Measurements from ENCODE around the gene DLG2. TPM values are rescaled to one million over a fixed set of nuclear protein-coding genes. Genes with fewer than 3 reads are reported as not detected.

Gene DLG2
- total RNA-seq, 1 donor from 2014 or later, result 0.17 TPM

DNA sequence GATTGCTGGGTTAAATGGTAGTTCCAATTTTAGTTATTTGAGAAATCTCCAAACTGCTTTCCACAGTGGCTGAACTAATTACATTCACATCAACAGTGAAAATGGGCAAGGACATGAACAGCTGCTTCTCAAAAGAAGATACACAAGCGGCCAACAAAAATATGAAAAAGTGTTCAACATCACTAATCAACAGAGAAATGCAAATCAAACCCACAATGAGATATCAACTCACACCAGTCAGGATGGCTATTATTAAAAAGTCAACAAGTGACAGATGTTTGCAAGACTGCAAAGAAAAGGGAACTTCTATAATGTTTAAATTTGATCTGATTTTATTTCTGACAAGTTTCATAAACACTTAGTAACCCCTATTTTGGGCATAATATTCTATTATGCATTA is 537.5 kb downstream of the DLG2 start:
- no peak overlapping the region for H3K4me3 ChIP-seq (ENCODE audit: low read depth, low read length)
- TF ChIP-seq, protein P1, sequence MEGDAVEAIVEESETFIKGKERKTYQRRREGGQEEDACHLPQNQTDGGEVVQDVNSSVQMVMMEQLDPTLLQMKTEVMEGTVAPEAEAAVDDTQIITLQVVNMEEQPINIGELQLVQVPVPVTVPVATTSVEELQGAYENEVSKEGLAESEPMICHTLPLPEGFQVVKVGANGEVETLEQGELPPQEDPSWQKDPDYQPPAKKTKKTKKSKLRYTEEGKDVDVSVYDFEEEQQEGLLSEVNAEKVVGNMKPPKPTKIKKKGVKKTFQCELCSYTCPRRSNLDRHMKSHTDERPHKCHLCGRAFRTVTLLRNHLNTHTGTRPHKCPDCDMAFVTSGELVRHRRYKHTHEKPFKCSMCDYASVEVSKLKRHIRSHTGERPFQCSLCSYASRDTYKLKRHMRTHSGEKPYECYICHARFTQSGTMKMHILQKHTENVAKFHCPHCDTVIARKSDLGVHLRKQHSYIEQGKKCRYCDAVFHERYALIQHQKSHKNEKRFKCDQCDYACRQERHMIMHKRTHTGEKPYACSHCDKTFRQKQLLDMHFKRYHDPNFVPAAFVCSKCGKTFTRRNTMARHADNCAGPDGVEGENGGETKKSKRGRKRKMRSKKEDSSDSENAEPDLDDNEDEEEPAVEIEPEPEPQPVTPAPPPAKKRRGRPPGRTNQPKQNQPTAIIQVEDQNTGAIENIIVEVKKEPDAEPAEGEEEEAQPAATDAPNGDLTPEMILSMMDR (conservative IDR thresholded peaks at IDR 0.05; ENCODE audit: low read depth, low read length), result no peak
- no peak for DNase-seq (ENCODE audit: low read depth)

DNA sequence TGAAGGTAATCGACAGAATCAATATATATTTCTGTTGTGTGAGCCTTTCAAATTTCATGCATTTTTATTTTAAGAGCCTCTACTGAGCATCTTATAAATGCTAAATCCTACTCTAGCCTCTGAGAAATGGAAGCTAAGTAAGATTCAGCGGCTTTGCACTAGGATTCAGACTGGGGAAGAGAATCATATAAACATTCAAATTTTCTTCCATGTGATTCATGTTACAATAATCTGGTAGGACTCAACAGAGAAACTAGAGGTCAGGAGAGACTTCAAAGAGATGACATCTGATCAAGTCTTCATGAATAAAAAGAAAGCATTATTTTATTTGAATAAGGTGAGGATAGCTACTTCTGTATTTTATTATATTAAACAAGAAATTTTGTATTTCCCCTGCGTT is 538.9 kb downstream of the DLG2 start:
- DNase-seq (ENCODE audit: low read depth), result no peak
- TF ChIP-seq, protein P1 (conservative IDR thresholded peaks at IDR 0.05; ENCODE audit: low read depth, low read length), result no peak
- no peak overlapping the region for H3K4me3 ChIP-seq (ENCODE audit: low read depth, low read length)

DNA sequence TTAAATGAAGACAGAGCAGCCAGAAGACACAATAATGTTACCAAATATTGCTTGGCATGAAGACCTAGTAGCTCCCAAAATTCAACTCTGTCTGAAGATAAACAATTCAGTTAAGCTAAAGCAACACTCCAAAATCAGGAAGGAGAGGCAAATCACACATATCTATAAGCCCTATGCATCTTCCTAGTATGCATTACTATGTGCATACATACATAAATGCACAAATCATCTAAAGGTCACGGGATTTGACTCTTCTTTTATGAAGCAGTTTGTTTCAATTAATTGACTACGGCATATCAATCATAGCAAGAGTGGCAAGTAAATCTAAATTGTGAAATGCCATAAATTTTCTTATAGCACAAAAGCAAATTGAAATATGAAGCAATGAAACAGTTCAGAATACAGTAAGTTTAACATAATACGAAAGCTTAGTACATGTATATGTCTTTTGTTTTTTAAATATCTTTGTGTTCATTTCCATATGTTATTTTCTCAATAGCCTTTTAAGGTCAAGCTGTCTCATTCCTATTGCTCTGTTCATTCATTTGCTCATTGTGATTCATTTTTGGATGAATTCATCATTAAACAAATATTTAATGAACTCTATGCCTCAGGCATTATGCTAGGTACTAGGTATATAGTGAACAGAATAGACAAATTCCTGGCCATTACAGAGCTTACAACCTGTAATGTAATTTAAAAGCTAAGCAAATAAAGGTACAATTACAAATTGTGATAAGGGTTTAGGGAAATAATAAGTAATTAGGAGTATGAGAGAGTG is 540.5 kb downstream of the DLG2 start:
- TF ChIP-seq, protein P1 (conservative IDR thresholded peaks at IDR 0.05; ENCODE audit: low read depth, low read length), result no peak
- DNase-seq (ENCODE audit: low read depth), result no peak
- no peak overlapping the region for H3K4me3 ChIP-seq (ENCODE audit: low read depth, low read length)

DNA sequence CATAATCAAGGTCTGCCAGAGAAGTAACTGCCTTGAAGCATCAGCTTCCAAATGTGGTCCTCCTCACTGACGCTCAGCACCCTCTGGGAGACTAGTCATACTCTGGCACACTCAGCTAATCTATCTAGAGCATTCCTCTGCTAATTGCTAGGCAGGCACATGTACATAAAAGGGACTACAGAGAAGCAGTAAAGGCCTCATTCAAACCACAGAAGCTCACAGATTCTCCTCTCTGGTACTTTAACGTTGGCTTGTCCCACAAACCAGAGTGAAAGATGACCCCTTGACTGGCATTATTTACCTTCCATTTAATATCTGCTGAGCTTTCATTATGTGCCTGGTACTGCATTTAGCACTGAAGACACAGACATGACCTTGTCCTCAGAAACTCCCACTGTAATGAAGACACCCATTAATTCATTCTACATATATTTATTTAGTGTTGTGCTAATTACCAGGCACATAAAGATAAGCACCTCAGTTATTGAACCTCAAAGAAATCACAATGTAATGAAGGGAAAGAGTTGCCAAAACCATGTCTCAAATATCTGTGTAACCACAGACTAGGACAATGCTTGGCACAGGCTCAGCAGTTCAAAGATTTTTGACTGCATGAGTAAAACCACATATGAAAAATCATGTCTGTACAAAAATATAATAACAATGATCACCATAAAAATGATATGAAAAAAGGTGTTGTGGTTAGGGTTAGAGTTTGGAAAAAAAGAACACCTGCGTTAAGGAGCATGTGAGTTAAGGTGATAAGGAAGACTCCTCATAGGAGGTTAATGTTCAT is 550.4 kb downstream of the DLG2 start:
- H3K4me3 ChIP-seq (ENCODE audit: low read depth, low read length), result no peak overlapping the region
- TF ChIP-seq, protein P1 (conservative IDR thresholded peaks at IDR 0.05; ENCODE audit: low read depth, low read length), result no peak
- no peak for DNase-seq (ENCODE audit: low read depth)

DNA sequence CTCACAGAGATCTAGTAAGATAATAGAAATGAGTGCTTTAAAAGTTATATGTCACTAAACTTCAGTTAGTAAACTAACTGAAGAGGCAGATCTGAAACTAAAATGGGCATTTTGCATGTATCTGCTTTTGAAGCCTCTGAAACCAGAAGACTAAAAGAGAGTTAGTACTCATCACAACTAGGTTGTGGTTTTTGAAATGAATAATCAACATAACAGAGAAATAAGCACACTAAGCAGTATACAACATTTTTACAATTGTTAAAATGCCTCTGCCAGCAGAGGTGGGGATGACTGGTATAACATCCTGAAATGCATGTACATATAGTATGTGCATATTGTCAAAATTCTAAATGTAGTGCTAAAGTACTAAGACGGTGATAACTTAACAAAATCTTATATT is 564.5 kb downstream of the DLG2 start:
- H3K4me3 ChIP-seq (ENCODE audit: low read depth, low read length), result no peak overlapping the region
- TF ChIP-seq, protein P1 (conservative IDR thresholded peaks at IDR 0.05; ENCODE audit: low read depth, low read length), result no peak
- no peak for DNase-seq (ENCODE audit: low read depth)

DNA sequence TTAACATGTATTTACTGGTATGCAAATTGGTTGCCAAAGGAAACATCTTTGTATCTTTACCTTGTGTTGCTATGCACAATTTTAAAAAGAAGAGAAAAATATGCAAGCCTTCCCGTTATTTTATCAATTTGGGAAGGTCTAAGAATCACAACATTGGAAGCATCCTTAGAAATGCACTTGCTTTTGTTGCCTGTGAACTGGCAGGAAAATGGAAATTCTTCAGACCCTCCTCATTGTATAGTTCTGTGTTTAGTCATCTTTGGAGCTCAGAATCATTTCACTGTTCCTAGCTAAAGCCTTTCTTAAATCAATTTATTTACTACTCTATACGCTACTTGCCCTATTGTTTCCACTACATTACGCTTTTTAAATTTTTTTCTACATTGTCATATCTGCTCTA is 574.5 kb downstream of the DLG2 start:
- no peak overlapping the region for H3K4me3 ChIP-seq (ENCODE audit: low read depth, low read length)
- TF ChIP-seq, protein P1 (conservative IDR thresholded peaks at IDR 0.05; ENCODE audit: low read depth, low read length), result no peak
- DNase-seq (ENCODE audit: low read depth), result no peak

All from epithelial cell of proximal tubule (primary cell).